ENCODE results near the gene RRBP1.

RRBP1 gene

GRCh38 chr20:17693444-17694001 is 11.5 kb upstream of the RRBP1 start:
- H3K27me3 ChIP-seq (ENCODE audit: low read depth, low read length), result peaks cover 49% of the 10 kb centered on the region
- no peak overlapping the region for H3K9ac ChIP-seq (ENCODE audit: low read length)
- no peak overlapping the region for H3K4me2 ChIP-seq (ENCODE audit: low read length)
- peaks cover 5% of the 10 kb centered on the region; the same call in 1 of the 2 replicates for H3K9me3 ChIP-seq (ENCODE audit: insufficient read depth, low read length)
- TF ChIP-seq EZH2phosphoT487 (IDR thresholded peaks at IDR 0.05; ENCODE audit: low read depth) (no peak), CTCF (IDR thresholded peaks at IDR 0.05; ENCODE audit: low read depth, low read length) (no peak)
- no peaks in the 10 kb centered on the region for H3K36me3 ChIP-seq (replicated peaks; ENCODE audit: low read depth, low read length)
- H4K20me1 ChIP-seq (ENCODE audit: insufficient read depth, low read length), result no peaks in the 10 kb centered on the region
- no peaks in the 10 kb centered on the region for H3K79me2 ChIP-seq (ENCODE audit: low read length)
- no peak overlapping the region for H3K27ac ChIP-seq (ENCODE audit: low read length)
- H3K4me3 ChIP-seq (ENCODE audit: low read length), result no peak overlapping the region
- no peaks in the 10 kb centered on the region for H3K4me1 ChIP-seq (ENCODE audit: low read length)
- H2AFZ ChIP-seq (ENCODE audit: low read depth, low read length), result no peak overlapping the region

DNA sequence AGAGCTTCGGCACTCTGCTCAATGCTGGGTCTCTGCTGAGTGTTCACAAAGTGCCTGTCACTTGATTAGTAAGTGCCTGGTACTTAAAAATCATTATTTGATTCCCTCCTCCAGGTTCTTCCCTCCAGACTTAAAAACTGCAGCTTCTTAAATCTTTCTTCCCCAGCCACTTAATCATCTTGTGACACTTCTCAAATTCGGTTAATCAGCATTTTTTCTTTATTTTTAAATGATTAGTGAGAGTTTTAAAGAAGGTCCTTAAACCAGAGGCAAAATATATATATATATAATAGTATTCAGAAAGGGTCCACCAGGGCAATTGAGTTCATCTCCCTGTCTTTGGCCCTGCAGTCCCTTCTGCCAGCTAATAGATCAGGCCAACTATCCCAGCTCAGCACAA is 9.7 kb upstream of the RRBP1 start:
- Histone ChIP-seq H3K27ac (ENCODE audit: low read length) (no peak overlapping the region), H3K9ac (ENCODE audit: low read length) (no peak overlapping the region), H3K4me2 (ENCODE audit: low read length) (no peak overlapping the region), H4K20me1 (ENCODE audit: insufficient read depth, low read length) (no peaks in the 10 kb centered on the region), H3K9me3 (ENCODE audit: insufficient read depth, low read length) (peaks cover 5% of the 10 kb centered on the region; the same call in 1 of the 2 replicates), H3K79me2 (ENCODE audit: low read length) (no peaks in the 10 kb centered on the region), H3K36me3 (replicated peaks; ENCODE audit: low read depth, low read length) (no peaks in the 10 kb centered on the region), H3K4me1 (ENCODE audit: low read length) (no peaks in the 10 kb centered on the region), H3K27me3 (ENCODE audit: low read depth, low read length) (peaks cover 63% of the 10 kb centered on the region), H3K4me3 (ENCODE audit: low read length) (no peak overlapping the region), H2AFZ (ENCODE audit: low read depth, low read length) (no peak overlapping the region)
- no peak for TF ChIP-seq EZH2phosphoT487 (IDR thresholded peaks at IDR 0.05; ENCODE audit: low read depth)
- no peak for TF ChIP-seq CTCF (IDR thresholded peaks at IDR 0.05; ENCODE audit: low read depth, low read length)

DNA sequence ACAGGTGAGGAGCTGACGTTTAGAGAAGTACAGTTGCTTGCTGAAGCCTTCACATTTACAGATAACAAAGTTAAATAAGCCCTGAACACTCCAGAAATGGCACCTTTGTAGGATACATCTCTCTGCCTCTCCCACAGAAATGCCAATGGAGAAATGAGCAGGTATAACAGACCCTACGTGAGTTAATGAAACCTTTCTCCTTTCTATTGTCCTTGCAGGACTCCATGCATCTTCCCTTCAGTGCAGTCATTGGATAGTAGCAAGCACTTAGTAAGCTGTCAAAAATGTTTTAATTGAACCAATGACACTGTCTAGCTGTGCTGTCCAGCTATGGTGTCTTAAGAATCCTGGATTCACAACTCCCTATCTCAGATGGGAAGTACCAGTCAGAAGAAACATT is 8.1 kb upstream of the RRBP1 start:
- Histone ChIP-seq H4K20me1 (ENCODE audit: insufficient read depth, low read length) (no peaks in the 10 kb centered on the region), H3K36me3 (replicated peaks; ENCODE audit: low read depth, low read length) (no peaks in the 10 kb centered on the region), H3K79me2 (ENCODE audit: low read length) (no peaks in the 10 kb centered on the region), H3K4me2 (ENCODE audit: low read length) (no peak overlapping the region), H3K4me3 (ENCODE audit: low read length) (no peak overlapping the region), H3K27ac (ENCODE audit: low read length) (no peak overlapping the region), H3K9ac (ENCODE audit: low read length) (no peak overlapping the region), H3K27me3 (ENCODE audit: low read depth, low read length) (peaks cover 76% of the 10 kb centered on the region), H3K4me1 (ENCODE audit: low read length) (no peaks in the 10 kb centered on the region), H2AFZ (ENCODE audit: low read depth, low read length) (no peak overlapping the region), H3K9me3 (ENCODE audit: insufficient read depth, low read length) (no peaks in the 10 kb centered on the region)
- no peak for TF ChIP-seq CTCF (IDR thresholded peaks at IDR 0.05; ENCODE audit: low read depth, low read length)
- TF ChIP-seq EZH2phosphoT487 (IDR thresholded peaks at IDR 0.05; ENCODE audit: low read depth), result no peak

DNA sequence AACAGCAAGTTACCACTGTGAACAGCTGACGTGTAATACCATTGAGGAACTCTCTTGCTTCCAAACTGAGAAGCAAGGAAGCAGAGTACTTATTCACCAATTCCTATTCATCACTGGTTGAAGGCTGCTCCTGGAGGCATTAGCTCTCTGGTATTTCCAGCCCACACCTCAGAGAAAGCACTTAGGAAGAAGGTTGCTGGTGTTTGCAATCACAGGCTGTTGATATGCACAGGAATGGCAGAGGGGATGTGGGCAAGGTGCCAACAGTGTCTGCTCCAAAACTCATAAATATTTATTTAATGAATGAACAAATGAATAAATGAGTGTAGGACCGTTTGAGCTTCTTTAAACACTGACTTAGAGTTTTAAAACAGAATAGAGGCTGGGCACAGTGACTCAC is 6.9 kb upstream of the RRBP1 start:
- Histone ChIP-seq H3K4me3 (ENCODE audit: low read length) (no peak overlapping the region), H3K36me3 (replicated peaks; ENCODE audit: low read depth, low read length) (no peaks in the 10 kb centered on the region), H3K4me1 (ENCODE audit: low read length) (no peaks in the 10 kb centered on the region), H3K4me2 (ENCODE audit: low read length) (no peak overlapping the region), H3K27ac (ENCODE audit: low read length) (no peak overlapping the region), H4K20me1 (ENCODE audit: insufficient read depth, low read length) (no peaks in the 10 kb centered on the region), H2AFZ (ENCODE audit: low read depth, low read length) (no peak overlapping the region), H3K9ac (ENCODE audit: low read length) (no peak overlapping the region), H3K79me2 (ENCODE audit: low read length) (no peaks in the 10 kb centered on the region), H3K27me3 (ENCODE audit: low read depth, low read length) (peaks cover 84% of the 10 kb centered on the region), H3K9me3 (ENCODE audit: insufficient read depth, low read length) (no peaks in the 10 kb centered on the region)
- TF ChIP-seq CTCF (IDR thresholded peaks at IDR 0.05; ENCODE audit: low read depth, low read length) (no peak), EZH2phosphoT487 (IDR thresholded peaks at IDR 0.05; ENCODE audit: low read depth) (no peak)

Measured in OCI-LY3 (cell line).